Nephron progenitor cell (in vitro differentiated cells): ENCODE results near the gene PYGO2.
"Not testable (repeated sequence)": the region's sequence is repeated elsewhere in the genome, so short reads cannot be mapped to it uniquely, and the experiment has no call there.

Experiments used
- DNase-seq: peaks from one replicate; pipeline ENCODE4 v3.0.0; 2021
- H3K27ac Mint-ChIP-seq: 2 replicates; pipeline ENCODE4 v1.8.0; 2021; ENCODE audit warnings: mild to moderate bottlenecking, moderate library complexity, mixed read lengths
- H3K27me3 Mint-ChIP-seq: 2 replicates; pipeline ENCODE4 v1.8.0; 2021; ENCODE audit warnings: mild to moderate bottlenecking, low read depth, mixed read lengths; ENCODE audit not compliant: poor library complexity
- H3K36me3 Mint-ChIP-seq: 2 replicates; pipeline ENCODE4 v1.8.0; 2021; ENCODE audit warnings: low read depth, mixed read lengths
- H3K4me1 Mint-ChIP-seq: 2 replicates; pipeline ENCODE4 v1.8.0; 2021; ENCODE audit warnings: mixed read lengths
- H3K4me3 Mint-ChIP-seq: 2 replicates; pipeline ENCODE4 v1.8.0; 2021; ENCODE audit warnings: mild to moderate bottlenecking, moderate library complexity, mixed read lengths
- H3K9me3 Mint-ChIP-seq: 2 replicates; pipeline ENCODE4 v1.8.0; 2021; ENCODE audit warnings: mild to moderate bottlenecking, moderate library complexity, mixed read lengths
- TF ChIP-seq, protein P1 (sequence below): fragments of 200-600 bp; sonication (generic); IDR thresholded peaks from 2 replicates; pipeline ENCODE4 v1.5.0; 2021; ENCODE audit warnings: antibody characterized with exemption

Gene PYGO2

DNA sequence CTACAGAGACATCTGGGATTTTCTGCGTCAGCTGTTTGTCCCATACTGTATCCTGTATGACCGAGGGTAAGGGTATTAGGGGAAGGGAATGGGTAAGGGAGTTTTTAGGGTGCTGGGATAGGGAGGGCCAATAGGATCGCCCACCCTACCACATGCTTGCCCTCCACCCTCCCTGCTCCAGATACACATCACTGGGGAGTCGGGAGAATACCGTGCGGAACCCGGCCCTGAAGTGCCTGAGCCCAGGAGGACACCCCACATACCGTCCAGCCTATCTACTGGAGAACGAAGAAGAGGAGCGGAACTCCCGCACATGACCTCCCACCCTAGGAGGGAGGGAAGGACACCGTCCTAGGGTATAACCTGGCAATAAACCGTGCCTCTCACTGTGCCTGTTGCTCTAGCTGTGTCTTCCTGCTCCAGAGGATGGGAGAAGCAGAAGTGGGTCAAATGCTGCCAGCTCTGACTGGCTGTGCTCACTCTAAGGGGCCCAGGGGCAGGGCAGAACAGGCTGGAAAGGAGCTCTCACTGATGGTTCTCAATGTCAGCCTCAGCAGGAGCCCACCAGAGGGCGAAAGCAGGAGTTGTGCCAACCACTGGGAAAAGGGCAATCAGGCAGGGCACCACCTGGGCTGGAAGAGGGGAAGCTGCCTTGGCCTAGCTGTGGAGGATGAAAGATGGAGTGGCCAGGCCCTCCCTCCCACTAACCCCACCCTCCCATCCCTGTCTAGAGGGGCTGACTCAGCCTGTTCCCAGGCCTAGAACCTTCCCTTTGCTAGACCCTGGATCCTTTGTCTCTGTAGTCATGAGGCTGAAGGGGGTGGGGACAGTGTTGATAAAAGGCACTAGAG, 31.4 kb upstream of the PYGO2 start:
- TF ChIP-seq, protein P1, sequence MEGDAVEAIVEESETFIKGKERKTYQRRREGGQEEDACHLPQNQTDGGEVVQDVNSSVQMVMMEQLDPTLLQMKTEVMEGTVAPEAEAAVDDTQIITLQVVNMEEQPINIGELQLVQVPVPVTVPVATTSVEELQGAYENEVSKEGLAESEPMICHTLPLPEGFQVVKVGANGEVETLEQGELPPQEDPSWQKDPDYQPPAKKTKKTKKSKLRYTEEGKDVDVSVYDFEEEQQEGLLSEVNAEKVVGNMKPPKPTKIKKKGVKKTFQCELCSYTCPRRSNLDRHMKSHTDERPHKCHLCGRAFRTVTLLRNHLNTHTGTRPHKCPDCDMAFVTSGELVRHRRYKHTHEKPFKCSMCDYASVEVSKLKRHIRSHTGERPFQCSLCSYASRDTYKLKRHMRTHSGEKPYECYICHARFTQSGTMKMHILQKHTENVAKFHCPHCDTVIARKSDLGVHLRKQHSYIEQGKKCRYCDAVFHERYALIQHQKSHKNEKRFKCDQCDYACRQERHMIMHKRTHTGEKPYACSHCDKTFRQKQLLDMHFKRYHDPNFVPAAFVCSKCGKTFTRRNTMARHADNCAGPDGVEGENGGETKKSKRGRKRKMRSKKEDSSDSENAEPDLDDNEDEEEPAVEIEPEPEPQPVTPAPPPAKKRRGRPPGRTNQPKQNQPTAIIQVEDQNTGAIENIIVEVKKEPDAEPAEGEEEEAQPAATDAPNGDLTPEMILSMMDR, result no peak
- peaks cover 4% of the 10 kb centered on the region for H3K27me3 Mint-ChIP-seq
- peak overlapping the region; percentile 86 for H3K27ac Mint-ChIP-seq

DNA sequence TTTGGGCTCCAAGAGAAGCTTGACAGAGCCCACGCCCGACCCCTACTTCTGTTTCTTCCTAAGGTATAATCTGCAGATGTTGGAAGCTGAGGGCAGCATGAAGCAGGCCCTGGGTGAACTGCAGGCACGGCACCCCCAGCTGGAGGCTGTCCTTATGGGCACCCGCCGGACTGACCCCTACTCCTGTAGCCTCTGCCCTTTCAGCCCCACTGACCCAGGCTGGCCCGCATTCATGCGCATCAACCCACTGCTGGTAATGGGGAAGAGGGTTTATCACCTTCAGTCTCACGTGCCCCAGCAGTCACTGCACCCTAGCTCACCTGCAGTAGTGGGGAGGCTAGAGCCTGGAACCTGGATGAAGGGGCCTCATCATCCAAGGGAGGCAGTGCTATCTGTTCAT, 28.7 kb upstream of the PYGO2 start:
- Mint-ChIP-seq H3K4me3 (no peak overlapping the region), H3K27me3 (no peaks in the 10 kb centered on the region), H3K4me1 (peaks cover 25% of the 10 kb centered on the region), H3K27ac (no peak overlapping the region), H3K9me3 (no peaks in the 10 kb centered on the region), H3K36me3 (peaks cover 30% of the 10 kb centered on the region)
- DNase-seq, result no peak
- TF ChIP-seq, protein P1, result no peak

More for the DNA sequence above, 31.4 kb upstream of the PYGO2 start:
- Mint-ChIP-seq H3K36me3 (peaks cover 19% of the 10 kb centered on the region), H3K4me1 (peaks cover 39% of the 10 kb centered on the region), H3K9me3 (no peaks in the 10 kb centered on the region), H3K4me3 (no peak overlapping the region)
- no peak for DNase-seq

DNA sequence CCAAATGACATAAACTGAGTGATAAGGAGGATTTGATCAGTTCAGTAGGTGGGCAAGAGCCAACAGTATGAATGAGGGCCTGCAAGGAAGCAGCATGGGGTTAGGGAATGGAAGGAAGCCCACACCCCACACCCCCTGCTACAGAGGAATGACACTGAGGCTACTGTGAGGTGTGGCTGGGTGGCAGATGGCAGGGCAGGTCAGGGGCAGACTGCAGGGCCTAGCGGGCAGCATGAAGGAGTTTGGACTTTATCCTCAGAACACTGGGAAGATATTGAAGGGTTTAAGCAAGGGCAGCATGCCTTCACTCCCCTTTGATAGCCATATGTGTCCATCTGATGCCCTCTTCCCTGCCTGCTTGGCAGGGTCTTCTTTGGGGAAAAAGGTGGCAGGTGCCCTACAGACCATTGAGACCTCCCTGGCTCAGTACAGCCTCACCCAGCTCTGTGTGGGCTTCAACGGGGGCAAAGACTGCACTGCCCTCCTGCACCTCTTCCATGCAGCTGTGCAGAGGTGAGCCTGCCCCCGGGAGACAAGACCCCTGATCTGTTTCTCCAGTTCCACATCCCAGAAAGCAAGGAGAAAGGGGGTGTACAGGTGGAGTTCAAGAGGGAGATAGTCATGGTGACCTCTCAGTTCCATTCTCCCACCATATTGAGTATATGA, 27.7 kb upstream of the PYGO2 start:
- H3K4me1 Mint-ChIP-seq, result peaks cover 28% of the 10 kb centered on the region
- H3K9me3 Mint-ChIP-seq, result no peaks in the 10 kb centered on the region
- H3K36me3 Mint-ChIP-seq, result peaks cover 30% of the 10 kb centered on the region
- H3K4me3 Mint-ChIP-seq, result no peak overlapping the region
- DNase-seq, result no peak
- no peaks in the 10 kb centered on the region for H3K27me3 Mint-ChIP-seq
- H3K27ac Mint-ChIP-seq, result peak overlapping the region; percentile 84
- TF ChIP-seq, protein P1, result no peak

DNA sequence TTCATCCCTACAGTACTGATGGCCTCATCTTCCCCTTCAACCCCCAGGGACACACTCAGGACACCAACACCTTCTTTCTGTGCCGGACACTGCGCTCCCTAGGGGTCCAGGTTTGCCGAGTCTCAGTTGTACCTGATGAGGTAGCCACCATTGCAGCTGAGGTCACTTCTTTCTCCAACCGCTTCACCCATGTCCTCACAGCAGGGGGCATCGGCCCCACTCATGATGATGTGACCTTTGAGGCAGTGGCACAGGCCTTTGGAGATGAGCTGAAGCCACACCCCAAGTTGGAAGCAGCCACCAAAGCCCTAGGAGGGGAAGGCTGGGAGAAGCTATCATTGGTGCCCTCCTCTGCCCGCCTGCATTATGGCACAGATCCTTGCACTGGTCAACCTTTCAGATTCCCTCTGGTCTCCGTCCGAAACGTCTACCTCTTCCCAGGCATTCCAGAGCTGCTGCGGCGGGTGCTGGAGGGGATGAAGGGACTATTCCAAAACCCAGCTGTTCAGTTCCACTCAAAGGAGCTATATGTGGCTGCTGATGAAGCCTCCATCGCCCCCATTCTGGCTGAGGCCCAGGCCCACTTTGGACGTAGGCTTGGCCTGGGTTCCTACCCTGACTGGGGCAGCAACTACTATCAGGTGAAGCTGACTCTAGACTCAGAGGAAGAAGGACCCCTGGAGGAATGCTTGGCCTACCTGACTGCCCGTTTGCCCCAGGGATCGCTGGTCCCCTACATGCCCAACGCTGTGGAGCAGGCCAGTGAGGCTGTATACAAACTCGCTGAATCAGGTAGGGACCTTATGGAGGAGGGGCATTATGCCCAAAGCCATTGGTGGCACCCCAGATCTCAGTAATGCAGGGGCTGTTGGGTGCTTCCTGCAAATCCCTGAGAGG, 26.7 kb upstream of the PYGO2 start:
- H3K9me3 Mint-ChIP-seq, result no peaks in the 10 kb centered on the region
- no peaks in the 10 kb centered on the region for H3K27me3 Mint-ChIP-seq
- no peak overlapping the region for H3K4me3 Mint-ChIP-seq
- peaks cover 25% of the 10 kb centered on the region for H3K4me1 Mint-ChIP-seq
- TF ChIP-seq, protein P1, result no peak
- peaks cover 30% of the 10 kb centered on the region for H3K36me3 Mint-ChIP-seq
- no peak for DNase-seq
- peak overlapping the region; percentile 85 for H3K27ac Mint-ChIP-seq

DNA sequence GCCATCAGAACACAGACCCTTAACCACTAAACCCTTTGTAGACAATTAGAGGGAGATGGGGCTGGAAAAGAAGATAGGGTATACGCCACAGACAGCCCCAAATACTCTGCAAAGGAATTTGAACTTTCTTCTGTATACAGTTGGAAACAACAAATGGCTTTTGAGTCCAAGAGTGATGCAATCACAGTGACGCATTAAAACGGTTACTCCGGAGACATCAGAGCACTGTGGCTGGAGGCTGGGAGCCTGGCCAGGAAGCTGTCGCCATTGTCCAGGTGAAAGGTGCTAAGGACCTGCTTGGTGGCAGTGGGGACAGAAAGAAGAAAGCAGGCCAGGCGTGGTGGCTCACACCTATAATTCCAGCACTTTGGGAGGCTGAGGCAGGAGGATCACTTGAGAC, 25.7 kb upstream of the PYGO2 start:
- no peaks in the 10 kb centered on the region for H3K9me3 Mint-ChIP-seq
- H3K27ac Mint-ChIP-seq, result no peak overlapping the region
- TF ChIP-seq, protein P1, result no peak
- no peaks in the 10 kb centered on the region for H3K27me3 Mint-ChIP-seq
- no peak for DNase-seq
- H3K4me1 Mint-ChIP-seq, result peaks cover 16% of the 10 kb centered on the region
- peaks cover 30% of the 10 kb centered on the region for H3K36me3 Mint-ChIP-seq
- no peak overlapping the region for H3K4me3 Mint-ChIP-seq

DNA sequence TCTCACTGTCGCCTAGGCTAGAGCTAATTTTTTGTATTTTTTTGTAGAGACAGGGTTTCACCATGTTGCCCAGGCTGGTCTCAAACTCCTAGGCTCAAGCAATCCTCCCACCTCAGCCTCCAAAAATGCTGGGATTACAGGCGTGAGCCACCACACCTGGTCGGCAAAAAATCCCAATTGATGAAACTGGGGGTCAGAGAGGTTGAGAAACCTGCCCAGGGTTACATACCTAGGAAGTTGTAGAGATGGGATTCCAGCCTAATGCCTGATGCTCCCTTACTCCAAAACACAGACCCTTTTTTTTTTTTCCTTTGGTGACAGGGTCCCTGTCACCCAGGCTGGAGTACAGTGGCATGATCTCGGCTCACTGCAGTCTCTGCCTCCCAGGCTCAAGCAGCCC, 25.2 kb upstream of the PYGO2 start:
- not testable (repeated sequence) for H3K27ac Mint-ChIP-seq, H3K27me3 Mint-ChIP-seq, H3K9me3 Mint-ChIP-seq, DNase-seq, H3K4me3 Mint-ChIP-seq
- peaks cover 30% of the 10 kb centered on the region for H3K36me3 Mint-ChIP-seq
- H3K4me1 Mint-ChIP-seq, result peaks cover 15% of the 10 kb centered on the region
